ENCODE measurements around the gene CARMIL3.

- TF ChIP-seq CTCF (IDR thresholded peaks at IDR 0.05; ENCODE audit: low read depth, low read length) (no peak), EZH2phosphoT487 (IDR thresholded peaks at IDR 0.05; ENCODE audit: low read depth) (no peak)
Observed at GRCh38 chr14:24075485-24076301, 23.9 kb downstream of the CARMIL3 start.
